Motor neuron (in vitro differentiated cells): Measurements from ENCODE around the gene ANGEL1. TPM values are rescaled to one million over a fixed set of nuclear protein-coding genes. Genes with fewer than 3 reads are reported as not detected.

Experiments used
- ATAC-seq, 8 experiments: fragments of 200-7000 bp; cut with Tn5 transposase; replicated peaks in 6 of 8; 2 replicates each; pipeline ENCODE4 v1.8.0; 2021; ENCODE audit warnings: mild to moderate bottlenecking in 8 of 8, moderate library complexity in 8 of 8
- H3K27ac ChIP-seq, 2 donors: fragments of 250-450 bp; sonication (Bioruptor Pico); 2 replicates each; pipeline ENCODE4 v1.9.0; 2021; ENCODE audit warnings: antibody characterized with exemption in 2 of 2, mild to moderate bottlenecking in 2 of 2, moderate library complexity in 1 of 2
- H3K4me1 ChIP-seq, 2 donors: fragments of 250-450 bp; sonication (Bioruptor Pico); replicated peaks in 1 of 2; 2 replicates each; pipeline ENCODE4 v1.6.1; 2021; ENCODE audit warnings: antibody characterized with exemption in 2 of 2, mild to moderate bottlenecking in 2 of 2, moderate library complexity in 1 of 2
- H3K4me3 ChIP-seq, 5 donors: fragments of 250-450 bp; sonication (Bioruptor Pico); 2 replicates each; pipeline ENCODE4 v1.9.0; 2021; ENCODE audit warnings: antibody characterized with exemption in 5 of 5, mild to moderate bottlenecking in 5 of 5, moderate library complexity in 4 of 5
- WGBS, 10 experiments: fragments of 450-650 bp; shearing (Covaris generic); methylation state at CpG; one replicate each; pipeline ENCODE4 v1.0.0; 2022; 5-methylcytosine and 5-hydroxymethylcytosine counted together
- in situ Hi-C, 9 experiments: fragments of 400-800 bp; cut with MboI; loops; one replicate each; pipeline ENCODE4 v1.15.0; 2021; ENCODE audit warnings: low sequenced_read_pairs in 9 of 9, low pct_unique_long_range_greater_than_20kb in 2 of 9; ENCODE audit not compliant: unreplicated experiment in 9 of 9
- total RNA-seq, 8 experiments: library from RNA; unstranded; fragments of 300-600 nt; gene quantifications; 2 replicates each; pipeline versions ENCODE4 v1.2.3 to v1.2.4, GENCODE V29; 2022

Gene ANGEL1
- total RNA-seq, 8 experiments from 2014 or later: 10.5 to 34.6 (median 13.3) TPM

GRCh38 chr14:76810953-76811400 lies 1.7 kb downstream of the ANGEL1 start:
- H3K4me3 ChIP-seq: peak overlapping the region; percentile 14 to 86 (median 76)
- peak in 3 of 8 experiments; percentile 38 to 55 (median 49) for ATAC-seq
- no peak overlapping the region for H3K27ac ChIP-seq
- WGBS, 10 experiments: 0 to 9% (median 5%) methylated on average over 1 to 9 of the region's 9 CpGs; no CpG with 5 or more reads in 2 of the 10 experiments
- peaks cover 12 to 17% of the 10 kb centered on the region in 2 donors for H3K4me1 ChIP-seq
- in situ Hi-C loops: no loop called here

- in situ Hi-C loops: no loop called here
- no peak overlapping the region for H3K27ac ChIP-seq
- peak in 1 of 8 experiments; percentile 2 for ATAC-seq
- peaks cover 12 to 17% of the 10 kb centered on the region in 2 donors for H3K4me1 ChIP-seq
- peak overlapping the region; percentile 14 to 86 (median 76) for H3K4me3 ChIP-seq
- 0 to 71% (median 53%) methylated on average over 1 to 3 of the region's 3 CpGs; no CpG with 5 or more reads in 2 of the 10 experiments for WGBS, 10 experiments
Measured at GRCh38 chr14:76810525-76810924, 2.2 kb downstream of the ANGEL1 start.

GRCh38 chr14:76808990-76809389 lies 3.7 kb downstream of the ANGEL1 start:
- no peak overlapping the region for H3K4me3 ChIP-seq
- H3K4me1 ChIP-seq: peaks cover 12 to 17% of the 10 kb centered on the region in 2 donors
- ATAC-seq: no peak
- in situ Hi-C loops: no loop called here
- no peak overlapping the region for H3K27ac ChIP-seq
- WGBS, 10 experiments: 100% methylated on average over 1 of the region's 4 CpGs; no CpG with 5 or more reads in 8 of the 10 experiments

GRCh38 chr14:76808011-76808410 lies 4.7 kb downstream of the ANGEL1 start:
- H3K4me3 ChIP-seq: no peak overlapping the region
- in situ Hi-C loops: no loop called here
- peaks cover 8 to 14% of the 10 kb centered on the region in 2 donors for H3K4me1 ChIP-seq
- WGBS, 10 experiments: 80% methylated on average over 1 of the region's 1 CpG; no CpG with 5 or more reads in 9 of the 10 experiments
- ATAC-seq: no peak
- no peak overlapping the region for H3K27ac ChIP-seq

GRCh38 chr14:76806446-76806845 lies 6.2 kb downstream of the ANGEL1 start:
- ATAC-seq: no peak
- Histone ChIP-seq H3K4me3 (no peak overlapping the region), H3K27ac (no peak overlapping the region), H3K4me1 (peaks cover 7 to 12% of the 10 kb centered on the region in 2 donors)
- in situ Hi-C loops: no loop called here
- 80 to 100% (median 89%) methylated on average over 2 to 8 of the region's 12 CpGs; no CpG with 5 or more reads in 4 of the 10 experiments for WGBS, 10 experiments

GRCh38 chr14:76793956-76794355 lies 18.7 kb downstream of the ANGEL1 start:
- H3K27ac ChIP-seq: no peak overlapping the region
- in situ Hi-C loops: no loop called here
- no peaks in the 10 kb centered on the region for H3K4me1 ChIP-seq
- peak in 1 of 8 experiments; percentile 23 for ATAC-seq
- WGBS, 10 experiments: 58 to 100% (median 76%) methylated on average over 1 to 5 of the region's 5 CpGs; no CpG with 5 or more reads in 3 of the 10 experiments
- H3K4me3 ChIP-seq: no peak overlapping the region

GRCh38 chr14:76793324-76793723 lies 19.4 kb downstream of the ANGEL1 start:
- WGBS, 10 experiments: 0 to 100% (median 98%) methylated on average over 1 to 4 of the region's 4 CpGs
- in situ Hi-C loops: no loop called here
- Histone ChIP-seq H3K4me3 (no peak overlapping the region), H3K4me1 (no peaks in the 10 kb centered on the region), H3K27ac (no peak overlapping the region)
- ATAC-seq: no peak

GRCh38 chr14:76792422-76792821 lies 20.3 kb downstream of the ANGEL1 start:
- no peak for ATAC-seq
- Histone ChIP-seq H3K4me1 (no peaks in the 10 kb centered on the region), H3K27ac (no peak overlapping the region), H3K4me3 (no peak overlapping the region)
- 83 to 100% (median 96%) methylated on average over 1 to 2 of the region's 2 CpGs for WGBS, 10 experiments
- in situ Hi-C loops: no loop called here

- no peak overlapping the region for H3K4me3 ChIP-seq
- H3K27ac ChIP-seq: no peak overlapping the region
- no peak for ATAC-seq
- no peaks in the 10 kb centered on the region for H3K4me1 ChIP-seq
- in situ Hi-C loops: loop anchor here in 1 of 9 experiments (10.0 kb wide), 1 partner anchor 82 kb away; no protein-coding TSS in a partner anchor
- 80 to 100% (median 100%) methylated on average over 1 to 2 of the region's 2 CpGs; no CpG with 5 or more reads in 3 of the 10 experiments for WGBS, 10 experiments
Measured at GRCh38 chr14:76786601-76787000, 26.1 kb downstream of the ANGEL1 start.

GRCh38 chr14:76784881-76785280 lies 27.8 kb downstream of the ANGEL1 start:
- H3K27ac ChIP-seq: no peak overlapping the region
- in situ Hi-C loops: loop anchor here in 1 of 9 experiments (10.0 kb wide), 1 partner anchor 80 kb away; no protein-coding TSS in a partner anchor
- WGBS, 10 experiments: 0 to 50% (median 23%) methylated on average over 1 to 2 of the region's 2 CpGs; no CpG with 5 or more reads in 2 of the 10 experiments
- H3K4me3 ChIP-seq: no peak overlapping the region
- peaks cover 0 to 12% of the 10 kb centered on the region in 2 donors for H3K4me1 ChIP-seq
- peak; percentile 86 to 100 (median 94) for ATAC-seq

GRCh38 chr14:76784266-76784874 lies 28.3 kb downstream of the ANGEL1 start:
- ATAC-seq: peak in 1 of 8 experiments; percentile 1
- peaks cover 0 to 12% of the 10 kb centered on the region in 2 donors for H3K4me1 ChIP-seq
- 83 to 100% (median 100%) methylated on average over 1 to 5 of the region's 6 CpGs; no CpG with 5 or more reads in 3 of the 10 experiments for WGBS, 10 experiments
- in situ Hi-C loops: loop anchor here in 1 of 9 experiments (10.0 kb wide), 1 partner anchor 80 kb away; no protein-coding TSS in a partner anchor
- no peak overlapping the region for H3K27ac ChIP-seq
- no peak overlapping the region for H3K4me3 ChIP-seq

GRCh38 chr14:76782885-76783566 lies 29.7 kb downstream of the ANGEL1 start:
- H3K4me1 ChIP-seq: peaks cover 0 to 12% of the 10 kb centered on the region in 2 donors
- ATAC-seq: no peak
- 49 to 100% (median 69%) methylated on average over 1 to 8 of the region's 9 CpGs; no CpG with 5 or more reads in 3 of the 10 experiments for WGBS, 10 experiments
- H3K27ac ChIP-seq: no peak overlapping the region
- in situ Hi-C loops: loop anchor here in 1 of 9 experiments (10.0 kb wide), 1 partner anchor 78 kb away; no protein-coding TSS in a partner anchor
- H3K4me3 ChIP-seq: no peak overlapping the region
